ENCODE results near the gene FXYD4.

DNA sequence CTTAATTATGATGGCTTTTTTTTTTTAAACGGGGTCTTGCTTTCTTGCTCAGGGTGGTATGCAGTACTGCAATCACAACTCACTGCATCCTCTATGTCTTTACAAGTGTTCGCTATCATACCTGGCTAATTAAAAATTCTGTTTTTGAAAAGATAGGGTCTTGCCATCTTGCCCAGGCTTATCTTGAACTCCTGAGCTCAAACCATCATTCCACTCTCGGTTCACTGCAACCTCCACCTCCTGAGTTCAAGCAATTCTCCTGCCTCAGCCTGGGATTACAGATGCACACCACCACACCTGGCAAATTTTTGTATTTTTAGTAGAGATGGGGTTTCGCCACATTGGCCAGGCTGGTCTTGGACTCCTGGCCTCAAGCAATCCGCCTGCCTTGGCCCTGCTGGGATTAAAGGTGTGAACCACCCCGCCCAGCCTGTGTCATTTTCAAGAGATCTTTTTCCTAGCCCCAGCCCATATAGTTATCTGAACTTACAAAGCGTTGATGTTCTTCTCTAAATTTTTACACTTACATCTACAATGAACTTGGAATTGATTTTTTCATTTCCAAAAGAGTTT, 31.5 kb downstream of the FXYD4 start:
- TF ChIP-seq, protein P1, sequence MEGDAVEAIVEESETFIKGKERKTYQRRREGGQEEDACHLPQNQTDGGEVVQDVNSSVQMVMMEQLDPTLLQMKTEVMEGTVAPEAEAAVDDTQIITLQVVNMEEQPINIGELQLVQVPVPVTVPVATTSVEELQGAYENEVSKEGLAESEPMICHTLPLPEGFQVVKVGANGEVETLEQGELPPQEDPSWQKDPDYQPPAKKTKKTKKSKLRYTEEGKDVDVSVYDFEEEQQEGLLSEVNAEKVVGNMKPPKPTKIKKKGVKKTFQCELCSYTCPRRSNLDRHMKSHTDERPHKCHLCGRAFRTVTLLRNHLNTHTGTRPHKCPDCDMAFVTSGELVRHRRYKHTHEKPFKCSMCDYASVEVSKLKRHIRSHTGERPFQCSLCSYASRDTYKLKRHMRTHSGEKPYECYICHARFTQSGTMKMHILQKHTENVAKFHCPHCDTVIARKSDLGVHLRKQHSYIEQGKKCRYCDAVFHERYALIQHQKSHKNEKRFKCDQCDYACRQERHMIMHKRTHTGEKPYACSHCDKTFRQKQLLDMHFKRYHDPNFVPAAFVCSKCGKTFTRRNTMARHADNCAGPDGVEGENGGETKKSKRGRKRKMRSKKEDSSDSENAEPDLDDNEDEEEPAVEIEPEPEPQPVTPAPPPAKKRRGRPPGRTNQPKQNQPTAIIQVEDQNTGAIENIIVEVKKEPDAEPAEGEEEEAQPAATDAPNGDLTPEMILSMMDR (IDR thresholded peaks at IDR 0.05): no peak
- TF ChIP-seq TAF1 (IDR thresholded peaks at IDR 0.05; ENCODE audit: borderline replicate concordance, low read depth, low read length): no peak
- TF ChIP-seq, protein P2, sequence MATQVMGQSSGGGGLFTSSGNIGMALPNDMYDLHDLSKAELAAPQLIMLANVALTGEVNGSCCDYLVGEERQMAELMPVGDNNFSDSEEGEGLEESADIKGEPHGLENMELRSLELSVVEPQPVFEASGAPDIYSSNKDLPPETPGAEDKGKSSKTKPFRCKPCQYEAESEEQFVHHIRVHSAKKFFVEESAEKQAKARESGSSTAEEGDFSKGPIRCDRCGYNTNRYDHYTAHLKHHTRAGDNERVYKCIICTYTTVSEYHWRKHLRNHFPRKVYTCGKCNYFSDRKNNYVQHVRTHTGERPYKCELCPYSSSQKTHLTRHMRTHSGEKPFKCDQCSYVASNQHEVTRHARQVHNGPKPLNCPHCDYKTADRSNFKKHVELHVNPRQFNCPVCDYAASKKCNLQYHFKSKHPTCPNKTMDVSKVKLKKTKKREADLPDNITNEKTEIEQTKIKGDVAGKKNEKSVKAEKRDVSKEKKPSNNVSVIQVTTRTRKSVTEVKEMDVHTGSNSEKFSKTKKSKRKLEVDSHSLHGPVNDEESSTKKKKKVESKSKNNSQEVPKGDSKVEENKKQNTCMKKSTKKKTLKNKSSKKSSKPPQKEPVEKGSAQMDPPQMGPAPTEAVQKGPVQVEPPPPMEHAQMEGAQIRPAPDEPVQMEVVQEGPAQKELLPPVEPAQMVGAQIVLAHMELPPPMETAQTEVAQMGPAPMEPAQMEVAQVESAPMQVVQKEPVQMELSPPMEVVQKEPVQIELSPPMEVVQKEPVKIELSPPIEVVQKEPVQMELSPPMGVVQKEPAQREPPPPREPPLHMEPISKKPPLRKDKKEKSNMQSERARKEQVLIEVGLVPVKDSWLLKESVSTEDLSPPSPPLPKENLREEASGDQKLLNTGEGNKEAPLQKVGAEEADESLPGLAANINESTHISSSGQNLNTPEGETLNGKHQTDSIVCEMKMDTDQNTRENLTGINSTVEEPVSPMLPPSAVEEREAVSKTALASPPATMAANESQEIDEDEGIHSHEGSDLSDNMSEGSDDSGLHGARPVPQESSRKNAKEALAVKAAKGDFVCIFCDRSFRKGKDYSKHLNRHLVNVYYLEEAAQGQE (IDR thresholded peaks at IDR 0.05; ENCODE audit: low read depth, low read length): no peak
- TF ChIP-seq EZH2phosphoT487 (IDR thresholded peaks at IDR 0.05; ENCODE audit: borderline replicate concordance, low read depth): no peak
- TF ChIP-seq EP300 (IDR thresholded peaks at IDR 0.05; ENCODE audit: borderline replicate concordance in 1 of 2, low read depth in 1 of 2, low read length in 1 of 2): no peak
- TF ChIP-seq, protein P3, sequence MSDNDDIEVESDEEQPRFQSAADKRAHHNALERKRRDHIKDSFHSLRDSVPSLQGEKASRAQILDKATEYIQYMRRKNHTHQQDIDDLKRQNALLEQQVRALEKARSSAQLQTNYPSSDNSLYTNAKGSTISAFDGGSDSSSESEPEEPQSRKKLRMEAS (IDR thresholded peaks at IDR 0.05; ENCODE audit: low read depth): no peak
- no peak for TF ChIP-seq YY1 (IDR thresholded peaks at IDR 0.05; ENCODE audit: low read depth)
- TF ChIP-seq NFIC (IDR thresholded peaks at IDR 0.05; ENCODE audit: borderline replicate concordance): no peak
- TF ChIP-seq GABPA (IDR thresholded peaks at IDR 0.05; ENCODE audit: low read depth): no peak
- TF ChIP-seq MXI1 (IDR thresholded peaks at IDR 0.05; ENCODE audit: low read depth, low read length): no peak
- TF ChIP-seq, protein P4, sequence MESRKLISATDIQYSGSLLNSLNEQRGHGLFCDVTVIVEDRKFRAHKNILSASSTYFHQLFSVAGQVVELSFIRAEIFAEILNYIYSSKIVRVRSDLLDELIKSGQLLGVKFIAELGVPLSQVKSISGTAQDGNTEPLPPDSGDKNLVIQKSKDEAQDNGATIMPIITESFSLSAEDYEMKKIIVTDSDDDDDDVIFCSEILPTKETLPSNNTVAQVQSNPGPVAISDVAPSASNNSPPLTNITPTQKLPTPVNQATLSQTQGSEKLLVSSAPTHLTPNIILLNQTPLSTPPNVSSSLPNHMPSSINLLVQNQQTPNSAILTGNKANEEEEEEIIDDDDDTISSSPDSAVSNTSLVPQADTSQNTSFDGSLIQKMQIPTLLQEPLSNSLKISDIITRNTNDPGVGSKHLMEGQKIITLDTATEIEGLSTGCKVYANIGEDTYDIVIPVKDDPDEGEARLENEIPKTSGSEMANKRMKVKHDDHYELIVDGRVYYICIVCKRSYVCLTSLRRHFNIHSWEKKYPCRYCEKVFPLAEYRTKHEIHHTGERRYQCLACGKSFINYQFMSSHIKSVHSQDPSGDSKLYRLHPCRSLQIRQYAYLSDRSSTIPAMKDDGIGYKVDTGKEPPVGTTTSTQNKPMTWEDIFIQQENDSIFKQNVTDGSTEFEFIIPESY (IDR thresholded peaks at IDR 0.05; ENCODE audit: borderline replicate concordance, low read depth): no peak
- TF ChIP-seq TCF12 (IDR thresholded peaks at IDR 0.05): no peak
- no peak for TF ChIP-seq RFX5 (IDR thresholded peaks at IDR 0.05; ENCODE audit: low read length)
